Right lobe of liver (tissue), 4 donors: ENCODE results near the gene GABBR1.

Source experiments
- POLR2A ChIP-seq: fragments of 450-650 bp; IDR thresholded peaks from one replicate; pipeline ENCODE4 v1.6.1; 2017; ENCODE audit warnings: antibody characterized with exemption, mild to moderate bottlenecking
- TF ChIP-seq, protein P1 (sequence below), 4 donors: fragments of 200-600 bp in 3 of 4; fragments of 450-650 bp in 1 of 4; IDR thresholded peaks; one replicate each; pipeline versions ENCODE4 v1.5.1 to v1.8.0; 2016 to 2022; ENCODE audit warnings: antibody characterized with exemption in 4 of 4, mild to moderate bottlenecking in 2 of 4
- donor health status: DM: no; HTN: no; CAD: no.
- donor health status: DM: no; HTN: no; CAD: no.
- donor health status: DM: no; HTN: yes; CAD: no.

DNA sequence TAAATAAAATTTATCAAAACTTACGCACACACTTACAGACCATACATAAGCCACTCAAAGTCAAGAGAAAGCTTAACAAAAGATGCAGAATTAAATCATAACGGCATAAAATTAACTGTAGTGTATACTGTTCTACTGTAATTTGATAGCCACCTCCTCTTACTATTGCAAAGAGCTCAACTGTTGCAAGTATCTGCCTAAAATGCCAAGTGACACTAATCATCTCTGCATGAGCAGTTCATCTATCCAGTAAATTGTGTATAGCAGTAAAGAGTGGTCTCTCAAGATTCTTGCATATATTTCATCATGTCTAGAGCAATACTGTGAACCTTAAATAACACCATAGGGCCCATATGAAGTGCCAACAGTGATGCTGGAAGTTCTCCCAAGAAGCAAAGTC lies 35.8 kb downstream of the GABBR1 start:
- TF ChIP-seq, protein P1, sequence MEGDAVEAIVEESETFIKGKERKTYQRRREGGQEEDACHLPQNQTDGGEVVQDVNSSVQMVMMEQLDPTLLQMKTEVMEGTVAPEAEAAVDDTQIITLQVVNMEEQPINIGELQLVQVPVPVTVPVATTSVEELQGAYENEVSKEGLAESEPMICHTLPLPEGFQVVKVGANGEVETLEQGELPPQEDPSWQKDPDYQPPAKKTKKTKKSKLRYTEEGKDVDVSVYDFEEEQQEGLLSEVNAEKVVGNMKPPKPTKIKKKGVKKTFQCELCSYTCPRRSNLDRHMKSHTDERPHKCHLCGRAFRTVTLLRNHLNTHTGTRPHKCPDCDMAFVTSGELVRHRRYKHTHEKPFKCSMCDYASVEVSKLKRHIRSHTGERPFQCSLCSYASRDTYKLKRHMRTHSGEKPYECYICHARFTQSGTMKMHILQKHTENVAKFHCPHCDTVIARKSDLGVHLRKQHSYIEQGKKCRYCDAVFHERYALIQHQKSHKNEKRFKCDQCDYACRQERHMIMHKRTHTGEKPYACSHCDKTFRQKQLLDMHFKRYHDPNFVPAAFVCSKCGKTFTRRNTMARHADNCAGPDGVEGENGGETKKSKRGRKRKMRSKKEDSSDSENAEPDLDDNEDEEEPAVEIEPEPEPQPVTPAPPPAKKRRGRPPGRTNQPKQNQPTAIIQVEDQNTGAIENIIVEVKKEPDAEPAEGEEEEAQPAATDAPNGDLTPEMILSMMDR (IDR thresholded peaks at IDR 0.05), result no peak
- no peak for TF ChIP-seq POLR2A
